ENCODE results near the gene NANOS3.
"Not testable (repeated sequence)": the region's sequence is repeated elsewhere in the genome, so short reads cannot be mapped to it uniquely, and the experiment has no call there.

Gene NANOS3

GRCh38 chr19:13846557-13847406 is 30.2 kb upstream of the NANOS3 start:
- WGBS, 2 experiments (ENCODE audit: insufficient coverage in 2 of 2) = 0 to 4% methylated on average over 17 to 18 of the region's 23 CpGs
- no peaks in the 10 kb centered on the region for H3K9me3 ChIP-seq (ENCODE audit: control insufficient read depth, low read length)
- peak overlapping the region; percentile 37 for H3K4me3 ChIP-seq (ENCODE audit: extremely low read depth, insufficient read depth, low read length, poor library complexity, severe bottlenecking)
- H3K4me1 ChIP-seq (ENCODE audit: control insufficient read depth, insufficient read depth, low read length, poor library complexity, severe bottlenecking) = peaks cover 35% of the 10 kb centered on the region
- peak overlapping the region; percentile 100 for H3K27ac ChIP-seq (ENCODE audit: low read depth, low read length, severe bottlenecking)
- H3K36me3 ChIP-seq (ENCODE audit: control insufficient read depth, insufficient read depth, low read length) = peaks cover under 1% of the 10 kb centered on the region

- Histone ChIP-seq H3K4me3 (ENCODE audit: extremely low read depth, insufficient read depth, low read length, poor library complexity, severe bottlenecking) (peak overlapping the region; percentile 37), H3K9me3 (ENCODE audit: control insufficient read depth, low read length) (no peaks in the 10 kb centered on the region), H3K36me3 (ENCODE audit: control insufficient read depth, insufficient read depth, low read length) (no peaks in the 10 kb centered on the region), H3K4me1 (ENCODE audit: control insufficient read depth, insufficient read depth, low read length, poor library complexity, severe bottlenecking) (peaks cover 43% of the 10 kb centered on the region), H3K27ac (ENCODE audit: low read depth, low read length, severe bottlenecking) (peak overlapping the region; percentile 100)
- 0% methylated on average over 14 to 20 of the region's 47 CpGs for WGBS, 2 experiments (ENCODE audit: insufficient coverage in 2 of 2)
Observed at GRCh38 chr19:13847407-13848339, 29.3 kb upstream of the NANOS3 start.

GRCh38 chr19:13848340-13848677 is 28.6 kb upstream of the NANOS3 start:
- Histone ChIP-seq H3K4me1 (ENCODE audit: control insufficient read depth, insufficient read depth, low read length, poor library complexity, severe bottlenecking) (peaks cover 47% of the 10 kb centered on the region), H3K4me3 (ENCODE audit: extremely low read depth, insufficient read depth, low read length, poor library complexity, severe bottlenecking) (no peak overlapping the region), H3K9me3 (ENCODE audit: control insufficient read depth, low read length) (no peaks in the 10 kb centered on the region), H3K36me3 (ENCODE audit: control insufficient read depth, insufficient read depth, low read length) (no peaks in the 10 kb centered on the region), H3K27ac (ENCODE audit: low read depth, low read length, severe bottlenecking) (peak overlapping the region; percentile 100)
- WGBS, 2 experiments (ENCODE audit: insufficient coverage in 2 of 2) = no CpG with 5 or more reads among the region's 4 CpGs

GRCh38 chr19:13848798-13849676 is 27.9 kb upstream of the NANOS3 start:
- H3K27ac ChIP-seq (ENCODE audit: low read depth, low read length, severe bottlenecking) = peak overlapping the region; percentile 100
- peaks cover 43% of the 10 kb centered on the region for H3K4me1 ChIP-seq (ENCODE audit: control insufficient read depth, insufficient read depth, low read length, poor library complexity, severe bottlenecking)
- H3K9me3 ChIP-seq (ENCODE audit: control insufficient read depth, low read length) = no peaks in the 10 kb centered on the region
- H3K36me3 ChIP-seq (ENCODE audit: control insufficient read depth, insufficient read depth, low read length) = no peaks in the 10 kb centered on the region
- WGBS, 2 experiments (ENCODE audit: insufficient coverage in 2 of 2) = 82 to 86% methylated on average over 13 to 15 of the region's 16 CpGs
- no peak overlapping the region for H3K4me3 ChIP-seq (ENCODE audit: extremely low read depth, insufficient read depth, low read length, poor library complexity, severe bottlenecking)

- H3K4me3 ChIP-seq (ENCODE audit: extremely low read depth, insufficient read depth, low read length, poor library complexity, severe bottlenecking) = no peak overlapping the region
- H3K4me1 ChIP-seq (ENCODE audit: control insufficient read depth, insufficient read depth, low read length, poor library complexity, severe bottlenecking) = peaks cover 31% of the 10 kb centered on the region
- H3K36me3 ChIP-seq (ENCODE audit: control insufficient read depth, insufficient read depth, low read length) = no peaks in the 10 kb centered on the region
- H3K27ac ChIP-seq (ENCODE audit: low read depth, low read length, severe bottlenecking) = peak overlapping the region; percentile 99
- H3K9me3 ChIP-seq (ENCODE audit: control insufficient read depth, low read length) = no peaks in the 10 kb centered on the region
- WGBS, 2 experiments (ENCODE audit: insufficient coverage in 2 of 2) = 19 to 23% methylated on average over 55 to 61 of the region's 66 CpGs
Observed at GRCh38 chr19:13849991-13850909, 26.7 kb upstream of the NANOS3 start.

GRCh38 chr19:13850910-13851733 is 25.8 kb upstream of the NANOS3 start:
- H3K9me3 ChIP-seq (ENCODE audit: control insufficient read depth, low read length) = no peaks in the 10 kb centered on the region
- H3K36me3 ChIP-seq (ENCODE audit: control insufficient read depth, insufficient read depth, low read length) = no peaks in the 10 kb centered on the region
- peak overlapping the region; percentile 99 for H3K27ac ChIP-seq (ENCODE audit: low read depth, low read length, severe bottlenecking)
- 41 to 46% methylated on average over 19 to 22 of the region's 26 CpGs for WGBS, 2 experiments (ENCODE audit: insufficient coverage in 2 of 2)
- H3K4me3 ChIP-seq (ENCODE audit: extremely low read depth, insufficient read depth, low read length, poor library complexity, severe bottlenecking) = no peak overlapping the region
- H3K4me1 ChIP-seq (ENCODE audit: control insufficient read depth, insufficient read depth, low read length, poor library complexity, severe bottlenecking) = peaks cover 28% of the 10 kb centered on the region

- Histone ChIP-seq H3K4me1 (ENCODE audit: control insufficient read depth, insufficient read depth, low read length, poor library complexity, severe bottlenecking) (peaks cover 26% of the 10 kb centered on the region), H3K27ac (ENCODE audit: low read depth, low read length, severe bottlenecking) (peak overlapping the region; percentile 99)
- H3K36me3 ChIP-seq (ENCODE audit: control insufficient read depth, insufficient read depth, low read length); H3K4me3 ChIP-seq (ENCODE audit: extremely low read depth, insufficient read depth, low read length, poor library complexity, severe bottlenecking); H3K9me3 ChIP-seq (ENCODE audit: control insufficient read depth, low read length): not testable (repeated sequence)
- WGBS, 2 experiments (ENCODE audit: insufficient coverage in 2 of 2) = 93% methylated on average over 3 of the region's 5 CpGs; no CpG with 5 or more reads in 1 of the 2 experiments
Observed at GRCh38 chr19:13851734-13852114, 25.2 kb upstream of the NANOS3 start.

GRCh38 chr19:13852171-13852707 is 24.7 kb upstream of the NANOS3 start:
- 87 to 94% methylated on average over 8 to 10 of the region's 12 CpGs for WGBS, 2 experiments (ENCODE audit: insufficient coverage in 2 of 2)
- H3K4me3 ChIP-seq (ENCODE audit: extremely low read depth, insufficient read depth, low read length, poor library complexity, severe bottlenecking); H3K9me3 ChIP-seq (ENCODE audit: control insufficient read depth, low read length); H3K36me3 ChIP-seq (ENCODE audit: control insufficient read depth, insufficient read depth, low read length): not testable (repeated sequence)
- Histone ChIP-seq H3K4me1 (ENCODE audit: control insufficient read depth, insufficient read depth, low read length, poor library complexity, severe bottlenecking) (peaks cover 26% of the 10 kb centered on the region), H3K27ac (ENCODE audit: low read depth, low read length, severe bottlenecking) (peak overlapping the region; percentile 99)

- no peak overlapping the region for H3K4me3 ChIP-seq (ENCODE audit: extremely low read depth, insufficient read depth, low read length, poor library complexity, severe bottlenecking)
- H3K36me3 ChIP-seq (ENCODE audit: control insufficient read depth, insufficient read depth, low read length) = no peaks in the 10 kb centered on the region
- 82 to 100% methylated on average over 2 of the region's 2 CpGs for WGBS, 2 experiments (ENCODE audit: insufficient coverage in 2 of 2)
- H3K4me1 ChIP-seq (ENCODE audit: control insufficient read depth, insufficient read depth, low read length, poor library complexity, severe bottlenecking) = peaks cover 21% of the 10 kb centered on the region
- H3K9me3 ChIP-seq (ENCODE audit: control insufficient read depth, low read length) = no peaks in the 10 kb centered on the region
- H3K27ac ChIP-seq (ENCODE audit: low read depth, low read length, severe bottlenecking) = no peak overlapping the region
Observed at GRCh38 chr19:13856497-13856896, 20.4 kb upstream of the NANOS3 start.
